H1 (cell line): ENCODE results near the gene AP2B1. TPM values are rescaled to one million over a fixed set of nuclear protein-coding genes. Genes with fewer than 3 reads are reported as not detected.

Experiments used
- CTCF ChIA-PET: fragments of 300-600 bp; sonication (Branson Sonifier 250); formaldehyde crosslinking; loops from one replicate; lab custom pipeline; 2021; ENCODE audit not compliant: partially characterized antibody; lab: Charles Lee
- POLR2A ChIA-PET: fragments of 300-600 bp; sonication (Branson Sonifier 250); formaldehyde crosslinking; loops from one replicate; lab custom pipeline; 2021; ENCODE audit warnings: inconsistent platforms; ENCODE audit not compliant: partially characterized antibody; lab: Charles Lee
- DNase-seq, 2 experiments: peaks; one replicate each; pipeline versions ENCODE4 v3.0.0 to v3.0.0-alpha.2; 2010 to 2022; ENCODE audit warnings: low spot score in 2 of 2, low read depth in 1 of 2, mixed read lengths in 1 of 2
- FAIRE-seq: peaks from 2 replicates; lab custom pipeline; 2011; peaks lifted over from hg19 to GRCh38; lab: Jason Lieb, UNC
- H2AFZ ChIP-seq: 2 replicates; pipeline ENCODE4 v1.8.1; 2012; ENCODE audit warnings: low read length, inconsistent platforms
- H2AK5ac ChIP-seq: 2 replicates; pipeline ENCODE4 v1.6.1; 2013; ENCODE audit warnings: low read depth, low read length
- H2BK120ac ChIP-seq: replicated peaks from 2 replicates; pipeline ENCODE3; 2013; ENCODE audit warnings: low read depth, low read length, inconsistent platforms
- H2BK12ac ChIP-seq: 2 replicates; pipeline ENCODE4 v1.6.1; 2013; ENCODE audit warnings: low read depth, low read length
- H2BK15ac ChIP-seq: 2 replicates; pipeline ENCODE4 v1.6.1; 2013; ENCODE audit warnings: low read length
- H2BK20ac ChIP-seq: 2 replicates; pipeline ENCODE4 v1.6.1; 2013; ENCODE audit warnings: low read length
- H2BK5ac ChIP-seq: 2 replicates; pipeline ENCODE4 v1.6.1; 2013; ENCODE audit warnings: low read depth, low read length
- H3K14ac ChIP-seq: 2 replicates; pipeline ENCODE4 v1.6.1; 2013; ENCODE audit warnings: inconsistent platforms; ENCODE audit not compliant: insufficient read length
- H3K18ac ChIP-seq: 2 replicates; pipeline ENCODE4 v1.6.1; 2013; ENCODE audit warnings: low read length; ENCODE audit errors: extremely low read depth
- H3K23ac ChIP-seq: 2 replicates; pipeline ENCODE4 v1.6.1; 2013; ENCODE audit warnings: inconsistent platforms; ENCODE audit not compliant: insufficient read length
- H3K23me2 ChIP-seq: 2 replicates; pipeline ENCODE4 v1.6.1; 2013; ENCODE audit warnings: low read depth, low read length
- H3K27ac ChIP-seq: 2 replicates; pipeline ENCODE4 v1.6.1; 2011; ENCODE audit warnings: low read depth, low read length, inconsistent platforms
- H3K27me3 ChIP-seq, 4 experiments: replicated peaks in 1 of 4; 1 replicate in 1 of 4; 2 replicates in 3 of 4; pipeline versions ENCODE4 v1.6.1 to v1.8.1; 2011 to 2013; ENCODE audit warnings: low read length in 3 of 4, mild to moderate bottlenecking in 3 of 4, inconsistent platforms in 2 of 4, mixed read lengths in 2 of 4, moderate library complexity in 1 of 4; ENCODE audit not compliant: control insufficient read depth in 3 of 4, insufficient read depth in 3 of 4; ENCODE audit errors: extremely low read depth in 1 of 4
- H3K36me3 ChIP-seq, 4 experiments: 2 replicates each; pipeline versions ENCODE4 v1.6.1 to v1.8.1; 2011 to 2013; ENCODE audit warnings: mild to moderate bottlenecking in 4 of 4, low read length in 3 of 4, moderate library complexity in 2 of 4, control low read depth in 1 of 4, inconsistent platforms in 1 of 4; ENCODE audit not compliant: insufficient read depth in 4 of 4, control insufficient read depth in 2 of 4
- H3K4ac ChIP-seq: replicated peaks from 2 replicates; pipeline ENCODE3; 2013; ENCODE audit warnings: low read length, low read depth, mixed read lengths, inconsistent platforms; ENCODE audit not compliant: insufficient read length
- H3K4me1 ChIP-seq, 4 experiments: replicated peaks in 1 of 4; 1 replicate in 1 of 4; 2 replicates in 3 of 4; pipeline versions ENCODE4 v1.6.1 to v1.8.1; 2011 to 2013; ENCODE audit warnings: low read length in 3 of 4, inconsistent platforms in 2 of 4, mixed read lengths in 1 of 4; ENCODE audit not compliant: insufficient read depth in 4 of 4, control insufficient read depth in 3 of 4
- H3K4me2 ChIP-seq, 2 experiments: 2 replicates each; pipeline versions ENCODE4 v1.6.1 to v1.8.1; 2011 to 2013; ENCODE audit warnings: low read depth in 2 of 2, low read length in 2 of 2, control low read depth in 1 of 2, inconsistent platforms in 1 of 2, mild to moderate bottlenecking in 1 of 2; ENCODE audit not compliant: insufficient read depth in 1 of 2
- H3K4me3 ChIP-seq, 4 experiments: fragments of 200-600, 300-600 bp in 1 of 4; sonication (generic), shearing (Covaris generic), sonication (Bioruptor Twin) in 1 of 4; 2 replicates each; pipeline versions ENCODE4 v1.5.1 to v1.8.1; 2011 to 2016; ENCODE audit warnings: low read length in 4 of 4, low read depth in 3 of 4, control low read depth in 2 of 4, inconsistent platforms in 2 of 4, mild to moderate bottlenecking in 2 of 4, mixed read lengths in 1 of 4, moderate library complexity in 1 of 4; ENCODE audit not compliant: insufficient read depth in 2 of 4; ENCODE audit errors: extremely low read depth in 1 of 4
- H3K56ac ChIP-seq: replicated peaks from 2 replicates; pipeline ENCODE3; 2013; ENCODE audit warnings: low read depth, mild to moderate bottlenecking, mixed read lengths, low read length, inconsistent platforms; ENCODE audit not compliant: insufficient read length
- H3K79me1 ChIP-seq: 2 replicates; pipeline ENCODE4 v1.6.1; 2013; ENCODE audit warnings: low read depth, low read length, control low read depth
- H3K79me2 ChIP-seq, 2 experiments: 2 replicates each; pipeline versions ENCODE4 v1.6.1 to v1.8.1; 2012 to 2013; ENCODE audit warnings: low read length in 2 of 2, mild to moderate bottlenecking in 2 of 2, inconsistent platforms in 1 of 2; ENCODE audit not compliant: insufficient read depth in 2 of 2, control insufficient read depth in 1 of 2
- H3K9ac ChIP-seq, 4 experiments: replicated peaks in 1 of 4; 1 replicate in 1 of 4; 2 replicates in 3 of 4; pipeline versions ENCODE4 v1.6.1 to v1.8.1; 2011 to 2013; ENCODE audit warnings: low read depth in 3 of 4, low read length in 3 of 4, control low read depth in 2 of 4, mild to moderate bottlenecking in 2 of 4, moderate library complexity in 2 of 4, inconsistent platforms in 1 of 4; ENCODE audit errors: extremely low read depth in 1 of 4
- H3K9me3 ChIP-seq, 2 experiments: 2 replicates each; pipeline versions ENCODE4 v1.6.1 to v1.8.1; 2012 to 2013; ENCODE audit warnings: mild to moderate bottlenecking in 2 of 2, moderate library complexity in 2 of 2, control low read depth in 1 of 2, inconsistent platforms in 1 of 2, low read depth in 1 of 2, low read length in 1 of 2, mixed read lengths in 1 of 2; ENCODE audit not compliant: insufficient read depth in 2 of 2
- H4K20me1 ChIP-seq, 2 experiments: replicated peaks in 1 of 2; 2 replicates each; pipeline versions ENCODE3 to v1.8.1; 2011 to 2013; ENCODE audit warnings: inconsistent platforms in 2 of 2, low read length in 2 of 2, mild to moderate bottlenecking in 1 of 2; ENCODE audit not compliant: insufficient read depth in 2 of 2, control insufficient read depth in 1 of 2
- H4K5ac ChIP-seq: 2 replicates; pipeline ENCODE4 v1.6.1; 2013; ENCODE audit warnings: low read length, low read depth, mixed read lengths, inconsistent platforms; ENCODE audit not compliant: insufficient read length
- H4K8ac ChIP-seq: 2 replicates; pipeline ENCODE4 v1.8.0; 2013; ENCODE audit warnings: mild to moderate bottlenecking, moderate library complexity, low read length, inconsistent platforms; ENCODE audit not compliant: insufficient read depth; ENCODE audit errors: extremely low read depth
- H4K91ac ChIP-seq: replicated peaks from 2 replicates; pipeline ENCODE3; 2013; ENCODE audit warnings: low read length, mixed read lengths, inconsistent platforms; ENCODE audit not compliant: insufficient read length
- ASH2L ChIP-seq: fragments of 200-600, 300-600 bp; sonication (generic); IDR thresholded peaks from one replicate; pipeline ENCODE4 v1.7.1; 2017; ENCODE audit warnings: low read length
- ATF3 ChIP-seq: IDR thresholded peaks from 2 replicates; pipeline ENCODE4 v1.6.1; 2011; ENCODE audit warnings: low read depth, mild to moderate bottlenecking, low read length; ENCODE audit not compliant: insufficient read depth
- BCL11A ChIP-seq, 2 experiments: IDR thresholded peaks; one replicate each; pipeline ENCODE4 v1.6.1; 2011; ENCODE audit warnings: low read depth in 2 of 2, low read length in 2 of 2, mild to moderate bottlenecking in 2 of 2
- CHD2 ChIP-seq: IDR thresholded peaks from 2 replicates; pipeline ENCODE4 v1.6.1; 2012; ENCODE audit warnings: low read length, improper control_type of control experiment
- CTBP2 ChIP-seq: IDR thresholded peaks from 2 replicates; pipeline ENCODE4 v1.7.0; 2011; ENCODE audit warnings: borderline replicate concordance, mild to moderate bottlenecking, moderate library complexity, mixed read lengths, low read length; ENCODE audit not compliant: insufficient read depth, insufficient read length
- NRF1 ChIP-seq: IDR thresholded peaks from 2 replicates; pipeline ENCODE4 v1.6.1; 2011; ENCODE audit warnings: mild to moderate bottlenecking, low read depth, low read length, improper control_type of control experiment
- POU5F1 ChIP-seq: IDR thresholded peaks from 2 replicates; pipeline ENCODE4 v1.6.1; 2011; ENCODE audit warnings: low read depth, mild to moderate bottlenecking, low read length, moderate library complexity
- RFX5 ChIP-seq: IDR thresholded peaks from 2 replicates; pipeline ENCODE4 v1.6.1; 2011; ENCODE audit warnings: low read depth, low read length, improper control_type of control experiment, borderline replicate concordance
- SIN3A ChIP-seq, 2 experiments: IDR thresholded peaks in 1 of 2; conservative IDR thresholded peaks in 1 of 2; 2 replicates each; pipeline ENCODE4 v1.6.1; 2011 to 2012; ENCODE audit warnings: low read length in 2 of 2, improper control_type of control experiment in 1 of 2, low read depth in 1 of 2, mild to moderate bottlenecking in 1 of 2
- SRF ChIP-seq: IDR thresholded peaks from 2 replicates; pipeline ENCODE4 v1.6.1; 2011; ENCODE audit warnings: mild to moderate bottlenecking, low read depth, low read length, moderate library complexity
- TAF7 ChIP-seq: optimal IDR thresholded peaks from 2 replicates; pipeline ENCODE3; 2011; ENCODE audit warnings: low read depth, mild to moderate bottlenecking, inconsistent platforms, low read length, moderate library complexity, borderline replicate concordance
- TBP ChIP-seq: IDR thresholded peaks from 2 replicates; pipeline ENCODE4 v1.6.1; 2011; ENCODE audit warnings: low read depth, low read length, improper control_type of control experiment
- TCF12 ChIP-seq: IDR thresholded peaks from 2 replicates; pipeline ENCODE4 v1.6.1; 2011; ENCODE audit warnings: low read depth, mild to moderate bottlenecking, low read length
- YY1 ChIP-seq: IDR thresholded peaks from 2 replicates; pipeline ENCODE4 v1.6.1; 2011; ENCODE audit warnings: low read depth, mild to moderate bottlenecking, low read length
- ZNF274 ChIP-seq: IDR thresholded peaks from 2 replicates; pipeline ENCODE4 v1.7.0; 2012; ENCODE audit warnings: low read length, borderline replicate concordance; ENCODE audit errors: extremely low read depth
- WGBS, 2 experiments: shearing (Covaris generic) in 1 of 2; methylation state at CpG; one replicate each; pipeline versions ENCODE4 v1.1.6 to v1.1.7; 2013 to 2015; ENCODE audit warnings: low lambda C conversion rate in 2 of 2, mixed read lengths in 2 of 2, inconsistent platforms in 1 of 2, low coverage in 1 of 2, missing lambda C conversion rate in 1 of 2; ENCODE audit not compliant: insufficient replicate concordance in 2 of 2, insufficient coverage in 1 of 2, insufficient read length in 1 of 2; ENCODE audit errors: extremely low coverage in 1 of 2, missing lambda C conversion rate in 1 of 2; 5-methylcytosine and 5-hydroxymethylcytosine counted together
- polyA plus RNA-seq, 7 experiments: library from polyadenylated mRNA; depleted of rRNA in 3 of 7; stranded (reverse) in 5 of 7; unstranded in 2 of 7; fragments of >200 nt in 5 of 7; fragments of 200-250 nt in 2 of 7; gene quantifications; 1 replicate in 5 of 7; 2 replicates in 1 of 7; 4 replicates in 1 of 7; pipeline versions ENCODE4 v1.2.1 to v1.2.3, GENCODE V29; 2011 to 2013; ENCODE audit warnings: missing spikeins in 2 of 7, mixed read lengths in 2 of 7
- total RNA-seq: library from RNA; stranded (reverse); fragmentation: NEBNext Ultra II Directional; extraction: Animal tissue kit (Norgen Biotek cat#: 25700); gene quantifications from 2 replicates; pipeline ENCODE4 v1.2.1, GENCODE V29; 2021

AP2B1 gene
- total and polyA plus RNA-seq, 2 of the 8 experiments (the other 6 are each of a cell fraction or from before 2014, with no cell fraction given) = 95.5 to 199 TPM

GRCh38 chr17:35700150-35700549, 113.0 kb downstream of the AP2B1 start:
- no peak overlapping the region for H2BK12ac ChIP-seq
- no peak overlapping the region for H3K4me3 ChIP-seq
- H3K23ac ChIP-seq = no peak overlapping the region
- H3K79me2 ChIP-seq = no peaks in the 10 kb centered on the region
- no peak overlapping the region for H3K27ac ChIP-seq
- H3K4me1 ChIP-seq = no peaks in the 10 kb centered on the region
- H2BK120ac ChIP-seq = no peak overlapping the region
- no peak overlapping the region for H2BK15ac ChIP-seq
- no peak overlapping the region for H2AK5ac ChIP-seq
- FAIRE-seq (no peak), DNase-seq (no peak)
- 0 out of 8 replicates have a peak, but pooled peaks cover 0 to 6% (median 0%) of the 10 kb centered on the region in 4 experiments for H3K36me3 ChIP-seq
- CTCF ChIA-PET = no interaction called here
- no peak overlapping the region for H2BK20ac ChIP-seq
- H3K27me3 ChIP-seq = no peaks in the 10 kb centered on the region
- no peak overlapping the region for H3K4me2 ChIP-seq
- H2AFZ ChIP-seq = no peak overlapping the region
- WGBS, 2 experiments = 75% methylated on average over 6 of the region's 6 CpGs; no CpG with 5 or more reads in 1 of the 2 experiments
- no peaks in the 10 kb centered on the region; the same call in 1 of the 2 replicates for H3K79me1 ChIP-seq
- H3K4ac ChIP-seq = no peak overlapping the region
- POLR2A ChIA-PET = no interaction called here
- H3K9ac ChIP-seq = no peak overlapping the region
- H4K8ac ChIP-seq = no peak overlapping the region
- no peak overlapping the region for H3K18ac ChIP-seq
- no peak overlapping the region for H3K14ac ChIP-seq
- H2BK5ac ChIP-seq = no peak overlapping the region
- peaks cover 0 to 4% of the 10 kb centered on the region in 2 experiments for H4K20me1 ChIP-seq
- H4K91ac ChIP-seq = no peak overlapping the region
- no peaks in the 10 kb centered on the region for H3K23me2 ChIP-seq
- H4K5ac ChIP-seq = no peak overlapping the region
- no peaks in the 10 kb centered on the region for H3K9me3 ChIP-seq
- H3K56ac ChIP-seq = no peak overlapping the region
- TF ChIP-seq POU5F1 (no peak), SIN3A (conservative IDR thresholded peaks at IDR 0.05 in 1 of 2, IDR thresholded peaks at IDR 0.05 in 1 of 2; ENCODE audit: low read depth in 1 of 2, low read length in 2 of 2) (no peak), NRF1 (no peak), ZNF274 (no peak), TBP (no peak), ASH2L (no peak), SRF (no peak), BCL11A (IDR thresholded peaks at IDR 0.05; ENCODE audit: low read depth in 2 of 2, low read length in 2 of 2) (no peak), ATF3 (no peak), RFX5 (no peak), CTBP2 (no peak), YY1 (no peak), CHD2 (no peak), TAF7 (no peak), TCF12 (no peak)
